ENCODE results near the gene GRIK2. TPM values are rescaled to one million over a fixed set of nuclear protein-coding genes. Genes with fewer than 3 reads are reported as not detected.

The GRIK2 gene
- total and polyA plus RNA-seq, 2 experiments from 2014 or later: 1.4 to 7.1 TPM

GRCh38 chr6:101413773-101414172 is 20.3 kb downstream of the GRIK2 start:
- H3K4me3 ChIP-seq: no peak overlapping the region

GRCh38 chr6:101417900-101418299 is 24.4 kb downstream of the GRIK2 start:
- Histone ChIP-seq H3K9me2 (ENCODE audit: insufficient read depth) (no peaks in the 10 kb centered on the region), H2AFZ (no peak overlapping the region), H3K27ac (no peak overlapping the region), H3K9me3 (ENCODE audit: low read depth) (no peaks in the 10 kb centered on the region), H3K9ac (no peak overlapping the region), H3K4me2 (ENCODE audit: unreplicated experiment) (no peak overlapping the region), H4K20me1 (ENCODE audit: insufficient read depth) (no peaks in the 10 kb centered on the region), H3K79me2 (ENCODE audit: insufficient read depth) (no peaks in the 10 kb centered on the region), H3K4me3 (no peak overlapping the region), H3F3A (ENCODE audit: insufficient read depth) (no peaks in the 10 kb centered on the region), H3K36me3 (ENCODE audit: low read depth) (no peaks in the 10 kb centered on the region), H3K4me1 (ENCODE audit: insufficient read depth) (no peaks in the 10 kb centered on the region), H3K27me3 (replicated peaks; ENCODE audit: insufficient read depth) (no peaks in the 10 kb centered on the region)
- TF ChIP-seq EZH2 (IDR thresholded peaks at IDR 0.05; ENCODE audit: insufficient read depth, poor library complexity, severe bottlenecking): no peak
- no peak for TF ChIP-seq EZH2phosphoT487 (IDR thresholded peaks at IDR 0.05; ENCODE audit: insufficient read depth, low read depth)
- WGBS, 2 experiments (ENCODE audit: low coverage in 1 of 2, low lambda C conversion rate in 2 of 2, missing lambda C conversion rate in 2 of 2): 31 to 33% methylated on average over 1 of the region's 1 CpG
- in situ Hi-C loops (cut with MboI): no loop called here
- DNase-seq: no peak

More at GRCh38 chr6:101413773-101414172, 20.3 kb downstream of the GRIK2 start:
- in situ Hi-C loops (cut with MboI): no loop called here
- H3K9me3 ChIP-seq (ENCODE audit: low read depth): no peaks in the 10 kb centered on the region
- no peaks in the 10 kb centered on the region for H3K9me2 ChIP-seq (ENCODE audit: insufficient read depth)
- H3K27me3 ChIP-seq (replicated peaks; ENCODE audit: insufficient read depth): no peaks in the 10 kb centered on the region
- H3F3A ChIP-seq (ENCODE audit: insufficient read depth): no peaks in the 10 kb centered on the region
- H3K9ac ChIP-seq: no peak overlapping the region
- H3K79me2 ChIP-seq (ENCODE audit: insufficient read depth): no peaks in the 10 kb centered on the region
- no peak overlapping the region for H3K27ac ChIP-seq
- H4K20me1 ChIP-seq (ENCODE audit: insufficient read depth): no peaks in the 10 kb centered on the region
- no peaks in the 10 kb centered on the region for H3K4me1 ChIP-seq (ENCODE audit: insufficient read depth)
- no peak overlapping the region for H3K4me2 ChIP-seq (ENCODE audit: unreplicated experiment)
- TF ChIP-seq EZH2 (IDR thresholded peaks at IDR 0.05; ENCODE audit: insufficient read depth, poor library complexity, severe bottlenecking): no peak
- TF ChIP-seq EZH2phosphoT487 (IDR thresholded peaks at IDR 0.05; ENCODE audit: insufficient read depth, low read depth): no peak
- H3K36me3 ChIP-seq (ENCODE audit: low read depth): no peaks in the 10 kb centered on the region
- H2AFZ ChIP-seq: no peak overlapping the region
- no peak for DNase-seq

- Histone ChIP-seq H2AFZ (no peak overlapping the region), H3K9me2 (ENCODE audit: insufficient read depth) (no peaks in the 10 kb centered on the region), H3K4me1 (ENCODE audit: insufficient read depth) (no peaks in the 10 kb centered on the region), H4K20me1 (ENCODE audit: insufficient read depth) (no peaks in the 10 kb centered on the region), H3K4me2 (ENCODE audit: unreplicated experiment) (no peak overlapping the region), H3K9ac (no peak overlapping the region), H3F3A (ENCODE audit: insufficient read depth) (no peaks in the 10 kb centered on the region), H3K27me3 (replicated peaks; ENCODE audit: insufficient read depth) (no peaks in the 10 kb centered on the region), H3K9me3 (ENCODE audit: low read depth) (no peaks in the 10 kb centered on the region), H3K79me2 (ENCODE audit: insufficient read depth) (no peaks in the 10 kb centered on the region), H3K4me3 (no peak overlapping the region), H3K36me3 (ENCODE audit: low read depth) (no peaks in the 10 kb centered on the region), H3K27ac (no peak overlapping the region)
- in situ Hi-C loops (cut with MboI): no loop called here
- no peak for DNase-seq
- TF ChIP-seq EZH2phosphoT487 (IDR thresholded peaks at IDR 0.05; ENCODE audit: insufficient read depth, low read depth) (no peak), EZH2 (IDR thresholded peaks at IDR 0.05; ENCODE audit: insufficient read depth, poor library complexity, severe bottlenecking) (no peak)
- 41 to 52% methylated on average over 1 of the region's 1 CpG for WGBS, 2 experiments (ENCODE audit: low coverage in 1 of 2, low lambda C conversion rate in 2 of 2, missing lambda C conversion rate in 2 of 2)
Measured at GRCh38 chr6:101422251-101422650, 28.7 kb downstream of the GRIK2 start.

- H3K4me1 ChIP-seq (ENCODE audit: insufficient read depth): no peaks in the 10 kb centered on the region
- 5 to 14% methylated on average over 1 of the region's 1 CpG for WGBS, 2 experiments (ENCODE audit: low coverage in 1 of 2, low lambda C conversion rate in 2 of 2, missing lambda C conversion rate in 2 of 2)
- no peaks in the 10 kb centered on the region for H3K36me3 ChIP-seq (ENCODE audit: low read depth)
- H3K9me3 ChIP-seq (ENCODE audit: low read depth): no peaks in the 10 kb centered on the region
- H3K27ac ChIP-seq: no peak overlapping the region
- H2AFZ ChIP-seq: no peak overlapping the region
- no peak for TF ChIP-seq EZH2 (IDR thresholded peaks at IDR 0.05; ENCODE audit: insufficient read depth, poor library complexity, severe bottlenecking)
- TF ChIP-seq EZH2phosphoT487 (IDR thresholded peaks at IDR 0.05; ENCODE audit: insufficient read depth, low read depth): no peak
- H3K9me2 ChIP-seq (ENCODE audit: insufficient read depth): no peaks in the 10 kb centered on the region
- H4K20me1 ChIP-seq (ENCODE audit: insufficient read depth): no peaks in the 10 kb centered on the region
- no peak overlapping the region for H3K4me3 ChIP-seq
- H3F3A ChIP-seq (ENCODE audit: insufficient read depth): no peaks in the 10 kb centered on the region
- no peaks in the 10 kb centered on the region for H3K27me3 ChIP-seq (replicated peaks; ENCODE audit: insufficient read depth)
- H3K9ac ChIP-seq: no peak overlapping the region
- no peaks in the 10 kb centered on the region for H3K79me2 ChIP-seq (ENCODE audit: insufficient read depth)
- H3K4me2 ChIP-seq (ENCODE audit: unreplicated experiment): no peak overlapping the region
- no peak for DNase-seq
- in situ Hi-C loops (cut with MboI): no loop called here
Measured at GRCh38 chr6:101422811-101423210, 29.3 kb downstream of the GRIK2 start.

- H3K9ac ChIP-seq: no peak overlapping the region
- no peaks in the 10 kb centered on the region for H3K9me2 ChIP-seq (ENCODE audit: insufficient read depth)
- no peak overlapping the region for H3K4me3 ChIP-seq
- peak; percentile 27 for DNase-seq
- no peaks in the 10 kb centered on the region for H4K20me1 ChIP-seq (ENCODE audit: insufficient read depth)
- H3K79me2 ChIP-seq (ENCODE audit: insufficient read depth): no peaks in the 10 kb centered on the region
- no peaks in the 10 kb centered on the region for H3F3A ChIP-seq (ENCODE audit: insufficient read depth)
- H3K27ac ChIP-seq: no peak overlapping the region
- H3K27me3 ChIP-seq (replicated peaks; ENCODE audit: insufficient read depth): no peaks in the 10 kb centered on the region
- in situ Hi-C loops (cut with MboI): no loop called here
- H3K4me2 ChIP-seq (ENCODE audit: unreplicated experiment): no peak overlapping the region
- TF ChIP-seq EZH2 (IDR thresholded peaks at IDR 0.05; ENCODE audit: insufficient read depth, poor library complexity, severe bottlenecking) (no peak), EZH2phosphoT487 (IDR thresholded peaks at IDR 0.05; ENCODE audit: insufficient read depth, low read depth) (no peak)
- H3K4me1 ChIP-seq (ENCODE audit: insufficient read depth): no peaks in the 10 kb centered on the region
- H3K9me3 ChIP-seq (ENCODE audit: low read depth): no peaks in the 10 kb centered on the region
- no peaks in the 10 kb centered on the region for H3K36me3 ChIP-seq (ENCODE audit: low read depth)
- H2AFZ ChIP-seq: no peak overlapping the region
- 0 to 3% methylated on average over 1 of the region's 1 CpG for WGBS, 2 experiments (ENCODE audit: low coverage in 1 of 2, low lambda C conversion rate in 2 of 2, missing lambda C conversion rate in 2 of 2)
Measured at GRCh38 chr6:101429270-101429669, 35.8 kb downstream of the GRIK2 start.
